GM21515 (cell line): ENCODE data around the gene BPGM.

Source experiments
- ATAC-seq: cut with Tn5 transposase; IDR thresholded peaks from one replicate; pipeline ENCODE4 v1.9.1; 2021; ENCODE audit not compliant: unreplicated experiment

BPGM gene

GRCh38 chr7:134646425-134647305 is at the start of gene BPGM:
Gene BPGM (plus strand): TSS chr7:134646853. CDS start chr7:134661508, 14,655 bp downstream.
- ATAC-seq, result peak; percentile 98

DNA sequence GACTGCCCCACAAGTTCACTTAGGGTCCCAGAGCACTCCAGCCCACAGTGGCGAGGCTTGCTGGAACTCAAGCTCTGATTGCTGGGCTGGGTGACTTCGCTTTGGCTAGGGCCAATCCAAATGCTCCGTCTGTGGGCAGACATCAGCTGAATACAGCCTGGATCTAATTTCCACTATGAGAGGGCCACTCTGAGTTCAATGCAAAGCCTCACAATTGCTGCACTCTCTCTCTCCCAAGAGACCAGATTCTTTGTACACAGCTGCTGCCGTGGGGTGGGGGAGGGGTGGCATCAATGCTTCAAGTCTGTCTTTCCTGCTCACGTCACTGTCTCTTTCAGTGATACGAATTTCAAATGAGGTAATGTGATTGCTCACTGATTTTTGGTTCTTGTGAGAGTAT is 47.3 kb upstream of the BPGM start:
- no peak for ATAC-seq

- no peak for ATAC-seq
These were observed 45.2 kb upstream of the BPGM start for GRCh38 chr7:134601459-134601858.

DNA sequence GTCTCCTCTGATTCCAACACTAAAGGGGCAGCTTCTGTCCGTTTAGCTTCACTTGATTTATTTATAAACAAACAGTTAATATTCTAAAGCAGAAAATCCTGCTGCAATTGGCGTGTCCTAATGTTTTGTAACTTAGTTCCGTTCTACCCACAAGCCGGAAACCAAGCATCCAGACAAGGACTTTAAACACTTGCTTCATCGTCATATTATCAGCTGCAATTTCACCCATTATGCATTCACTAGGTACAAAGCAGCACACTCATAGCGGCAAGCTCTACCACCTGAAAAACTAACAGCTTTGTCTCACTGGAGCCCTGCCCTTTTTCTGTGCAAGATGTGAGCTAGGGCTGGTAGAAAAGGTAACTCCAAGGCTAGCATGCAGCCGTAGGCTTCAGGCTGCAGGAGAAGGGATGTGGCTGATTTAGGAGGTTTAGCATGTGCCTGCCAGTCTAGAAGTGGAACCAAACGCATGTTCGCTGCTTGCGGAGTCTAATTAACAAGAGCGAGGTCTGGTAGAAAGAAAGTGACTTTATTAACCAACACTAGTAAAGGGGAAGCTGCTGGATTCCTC is 43.7 kb upstream of the BPGM start:
- no peak for ATAC-seq

GRCh38 chr7:134605978-134606923 is 40.4 kb upstream of the BPGM start:
- ATAC-seq, result peak; percentile 83

GRCh38 chr7:134611611-134612151 is 35.0 kb upstream of the BPGM start:
- ATAC-seq, result no peak

DNA sequence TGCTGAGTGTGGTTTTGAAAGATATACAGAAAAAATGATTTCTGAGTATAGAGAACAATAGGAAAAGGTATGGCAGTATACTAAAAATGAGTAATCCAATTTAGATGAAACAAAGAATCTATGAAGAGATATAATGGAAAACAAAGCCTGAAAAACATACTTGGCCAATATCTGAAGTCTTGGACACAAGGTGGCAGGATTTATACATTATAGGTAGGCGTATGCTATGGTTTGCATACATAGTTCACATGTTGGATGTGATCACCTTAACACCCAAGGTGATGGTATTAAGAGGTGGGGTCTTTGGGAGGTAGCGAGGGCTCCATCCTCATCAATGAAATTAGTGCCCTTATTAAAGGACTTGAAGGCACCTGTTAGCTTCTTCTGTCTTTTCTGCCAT is 34.5 kb upstream of the BPGM start:
- no peak for ATAC-seq

GRCh38 chr7:134613623-134614347 is 32.9 kb upstream of the BPGM start:
- ATAC-seq, result no peak

DNA sequence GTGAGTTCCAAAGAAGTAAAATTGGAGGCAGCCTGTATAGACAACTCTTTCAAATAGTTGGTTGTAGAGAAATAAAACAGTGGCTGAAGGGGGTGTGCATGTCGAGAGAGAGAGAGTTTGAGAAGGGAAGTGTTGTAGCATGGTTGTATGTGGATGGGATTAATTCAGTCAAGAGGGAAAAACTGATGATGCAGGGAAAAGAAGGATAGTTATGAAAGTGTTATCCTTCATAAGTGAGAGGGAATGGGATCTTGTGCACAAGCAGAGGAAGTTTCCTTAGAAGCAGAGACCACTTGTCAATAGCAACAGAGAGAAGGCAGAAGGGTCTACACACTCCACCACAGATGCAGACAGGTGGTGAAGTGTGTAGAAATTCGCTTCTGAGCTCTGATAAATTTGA is 30.0 kb upstream of the BPGM start:
- no peak for ATAC-seq

GRCh38 chr7:134618756-134619530 is 27.7 kb upstream of the BPGM start:
- no peak for ATAC-seq

- ATAC-seq, result no peak
These were observed 26.9 kb upstream of the BPGM start for GRCh38 chr7:134619627-134620331.

- no peak for ATAC-seq
These were observed 24.2 kb upstream of the BPGM start for GRCh38 chr7:134622303-134622995.

GRCh38 chr7:134623193-134623592 is 23.5 kb upstream of the BPGM start:
- ATAC-seq, result no peak

- no peak for ATAC-seq
These were observed 21.1 kb upstream of the BPGM start for GRCh38 chr7:134625550-134625949.

DNA sequence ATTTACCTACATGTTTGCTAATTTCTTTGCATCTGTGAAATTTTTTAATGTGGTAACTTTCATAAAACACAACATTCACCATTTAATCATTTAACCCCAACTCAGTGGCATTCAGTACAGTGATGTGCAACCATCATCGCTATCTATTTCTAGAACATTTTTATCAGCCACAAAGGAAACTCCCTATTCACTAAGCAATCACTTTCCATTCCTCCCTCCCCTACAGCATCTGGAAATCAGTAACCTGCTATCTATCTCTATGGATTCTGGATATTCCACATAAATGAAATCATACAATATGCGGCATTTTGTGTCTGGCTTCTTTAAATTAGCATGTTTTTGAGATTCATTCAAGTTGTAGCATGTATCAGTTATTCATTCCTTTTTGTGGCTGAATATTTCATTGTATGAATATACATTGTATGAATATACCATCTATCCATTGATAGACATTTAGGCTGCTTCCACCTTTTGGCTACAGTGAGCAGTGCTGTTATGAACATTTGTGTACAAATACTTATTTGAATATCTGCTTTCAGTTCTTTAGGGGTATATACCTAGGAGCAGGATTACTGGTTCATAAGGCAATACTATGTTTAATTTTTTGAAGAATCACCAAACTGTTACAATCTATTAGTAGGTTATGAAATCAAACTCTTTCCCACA is 19.4 kb upstream of the BPGM start:
- ATAC-seq, result no peak

DNA sequence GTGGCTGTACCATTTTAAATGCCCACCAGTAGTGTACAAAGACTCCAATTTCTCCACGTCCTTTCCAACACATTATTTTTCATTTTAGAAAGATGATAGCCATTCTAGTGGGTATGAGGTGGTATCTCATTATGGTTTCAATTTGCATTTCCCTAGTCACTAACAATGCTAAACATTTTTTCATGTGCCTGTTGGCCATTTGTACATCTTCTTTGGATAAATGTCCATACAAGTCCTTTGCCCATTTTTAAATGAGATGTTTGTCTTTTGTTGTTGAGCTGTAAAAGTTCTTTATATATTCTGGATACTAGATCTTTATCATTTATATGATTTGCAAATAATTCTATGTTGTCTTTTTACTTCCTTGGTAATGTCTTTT is 18.9 kb upstream of the BPGM start:
- ATAC-seq, result no peak

- no peak for ATAC-seq
These were observed 17.2 kb upstream of the BPGM start for GRCh38 chr7:134629445-134629844.

GRCh38 chr7:134630237-134630636 is 16.4 kb upstream of the BPGM start:
- no peak for ATAC-seq
